GM23338 (cell line): ENCODE results near the gene DCLK1. TPM values are rescaled to one million over a fixed set of nuclear protein-coding genes. Genes with fewer than 3 reads are reported as not detected.

Source experiments
- ATAC-seq: fragments of 200-7000 bp; cut with Tn5 transposase; 3 replicates; pipeline ENCODE4 v1.9.1; 2020
- DNase-seq: peaks from one replicate; pipeline ENCODE4 v3.0.0-alpha.2; 2015; ENCODE audit warnings: low spot score
- H2AFZ ChIP-seq: fragments of 200-600 bp; sonication (generic); 2 replicates; pipeline ENCODE4 v1.8.0; 2016; ENCODE audit warnings: antibody characterized with exemption, mild to moderate bottlenecking, moderate library complexity
- H3F3A ChIP-seq: fragments of 200-600 bp; sonication (generic); replicated peaks from 2 replicates; pipeline ENCODE4 v1.8.0; 2017; ENCODE audit warnings: antibody characterized with exemption, mixed run types, low read depth
- H3K27ac ChIP-seq: fragments of 200-600 bp; sonication (generic); 2 replicates; pipeline ENCODE4 v1.6.1; 2016; ENCODE audit warnings: low read depth
- H3K27me3 ChIP-seq: fragments of 200-600 bp; sonication (generic); 2 replicates; pipeline ENCODE4 v1.8.0; 2016; ENCODE audit warnings: mild to moderate bottlenecking, mixed run types, moderate library complexity; ENCODE audit not compliant: insufficient read depth
- H3K36me3 ChIP-seq: fragments of 200-600 bp; sonication (generic); 2 replicates; pipeline ENCODE4 v1.8.0; 2016; ENCODE audit warnings: mild to moderate bottlenecking; ENCODE audit not compliant: insufficient read depth
- H3K4me1 ChIP-seq: fragments of 200-600 bp; sonication (generic); 2 replicates; pipeline ENCODE4 v1.8.0; 2016; ENCODE audit warnings: mild to moderate bottlenecking, moderate library complexity; ENCODE audit not compliant: insufficient read depth
- H3K4me2 ChIP-seq: fragments of 200-600 bp; sonication (generic); 2 replicates; pipeline ENCODE4 v1.7.1; 2017; ENCODE audit warnings: mixed run types
- H3K4me3 ChIP-seq: fragments of 200-600 bp; sonication (generic); 2 replicates; pipeline ENCODE4 v1.6.1; 2016; ENCODE audit warnings: mixed run types
- H3K79me2 ChIP-seq: fragments of 200-600 bp; sonication (generic); replicated peaks from 2 replicates; pipeline ENCODE4 v1.8.0; 2017; ENCODE audit warnings: mild to moderate bottlenecking; ENCODE audit not compliant: insufficient read depth
- H3K9me2 ChIP-seq: fragments of 200-600 bp; sonication (generic); 2 replicates; pipeline ENCODE4 v1.8.0; 2017; ENCODE audit not compliant: insufficient read depth
- H4K20me1 ChIP-seq: fragments of 200-600 bp; sonication (generic); replicated peaks from 2 replicates; pipeline ENCODE4 v1.8.0; 2017; ENCODE audit warnings: mild to moderate bottlenecking; ENCODE audit not compliant: insufficient read depth
- H3K27ac Mint-ChIP-seq: 2 replicates; pipeline ENCODE4 v1.8.0; 2020; ENCODE audit warnings: inconsistent platforms, mild to moderate bottlenecking, moderate library complexity, mixed read lengths
- H3K27me3 Mint-ChIP-seq: 3 replicates; pipeline ENCODE4 v1.8.0; 2022; ENCODE audit warnings: low read depth, mild to moderate bottlenecking, moderate library complexity, mixed read lengths, inconsistent platforms; ENCODE audit not compliant: insufficient read depth, poor library complexity
- H3K36me3 Mint-ChIP-seq: 3 replicates; pipeline ENCODE4 v1.8.0; 2021; ENCODE audit warnings: low read depth, mild to moderate bottlenecking, inconsistent platforms, moderate library complexity, mixed read lengths
- H3K4me1 Mint-ChIP-seq: 3 replicates; pipeline ENCODE4 v1.8.0; 2020; ENCODE audit warnings: mild to moderate bottlenecking, inconsistent platforms, mixed read lengths
- H3K4me3 Mint-ChIP-seq: 3 replicates; pipeline ENCODE4 v1.8.0; 2021; ENCODE audit warnings: moderate library complexity, mild to moderate bottlenecking, inconsistent platforms, mixed read lengths
- H3K9me3 Mint-ChIP-seq: 3 replicates; pipeline ENCODE4 v1.8.0; 2020; ENCODE audit warnings: moderate library complexity, mild to moderate bottlenecking, inconsistent platforms, mixed read lengths
- CREB1 ChIP-seq: fragments of 250-450 bp; sonication (Bioruptor Pico); IDR thresholded peaks from 2 replicates; pipeline ENCODE4 v1.5.0; 2020; ENCODE audit warnings: low read depth, mild to moderate bottlenecking, moderate library complexity
- CTCF ChIP-seq, 2 experiments: fragments of 200-600 bp in 1 of 2; sonication (generic) in 1 of 2; conservative IDR thresholded peaks; 2 replicates each; pipeline versions ENCODE4 v1.5.1 to v1.6.1; 2016 to 2017; ENCODE audit warnings: antibody characterized with exemption in 2 of 2, low read depth in 2 of 2, mild to moderate bottlenecking in 2 of 2, moderate library complexity in 1 of 2
- ETS1 ChIP-seq: IDR thresholded peaks from 2 replicates; pipeline ENCODE4 v1.6.1; 2016; ENCODE audit warnings: antibody characterized with exemption
- EZH2 ChIP-seq: fragments of 200-600 bp; sonication (generic); IDR thresholded peaks from one replicate; pipeline ENCODE4 v1.8.0; 2017; ENCODE audit warnings: antibody characterized with exemption, mild to moderate bottlenecking, low read depth; ENCODE audit not compliant: unreplicated experiment
- EZH2phosphoT487 ChIP-seq: fragments of 200-600 bp; sonication (generic); IDR thresholded peaks from one replicate; pipeline ENCODE4 v1.8.1; 2018; ENCODE audit warnings: antibody characterized with exemption; ENCODE audit not compliant: unreplicated experiment
- JUNB ChIP-seq: IDR thresholded peaks from one replicate; pipeline ENCODE4 v1.6.1; 2016; ENCODE audit warnings: antibody characterized with exemption; ENCODE audit not compliant: unreplicated experiment
- NANOG ChIP-seq: IDR thresholded peaks from 2 replicates; pipeline ENCODE4 v1.6.1; 2016; ENCODE audit warnings: antibody characterized with exemption, borderline replicate concordance
- POLR2AphosphoS5 ChIP-seq: IDR thresholded peaks from 2 replicates; pipeline ENCODE4 v1.6.1; 2016; ENCODE audit warnings: antibody characterized with exemption, low read depth
- REST ChIP-seq: IDR thresholded peaks from one replicate; pipeline ENCODE4 v1.6.1; 2018; ENCODE audit warnings: antibody characterized with exemption; ENCODE audit not compliant: unreplicated experiment
- STAT1 ChIP-seq: IDR thresholded peaks from one replicate; pipeline ENCODE4 v1.6.1; 2016; ENCODE audit warnings: antibody characterized with exemption; ENCODE audit not compliant: unreplicated experiment
- ZNF114 ChIP-seq: fragments of 250-450 bp; sonication (Bioruptor Pico); IDR thresholded peaks from 2 replicates; pipeline ENCODE4 v1.5.0; 2020; ENCODE audit warnings: mild to moderate bottlenecking, moderate library complexity
- ZNF331 ChIP-seq: fragments of 250-450 bp; sonication (Bioruptor Pico); IDR thresholded peaks from 2 replicates; pipeline ENCODE4 v1.5.0; 2020; ENCODE audit warnings: low read depth, mild to moderate bottlenecking, moderate library complexity
- ZNF462 ChIP-seq: fragments of 250-450 bp; sonication (Bioruptor Pico); IDR thresholded peaks from 2 replicates; pipeline ENCODE4 v1.5.0; 2020; ENCODE audit warnings: mild to moderate bottlenecking, moderate library complexity
- polyA plus RNA-seq: library from polyadenylated mRNA; unstranded; fragments of >200 nt; fragmentation: Nextera tagmentation; extraction: Ambion mirVana; gene quantifications from 2 replicates; pipeline ENCODE4 v1.2.1, GENCODE V29; 2016
- total RNA-seq: library from RNA; depleted of rRNA; stranded (reverse); fragments of >200 nt; shearing (Covaris generic); gene quantifications from 2 replicates; pipeline ENCODE4 v1.2.3, GENCODE V29; 2014

Gene DCLK1
- total and polyA plus RNA-seq, 2 experiments from 2014 or later, result 13.1 to 57.7 TPM

GRCh38 chr13:35874704-35875103 is 256.5 kb downstream of the DCLK1 start:
- no peaks in the 10 kb centered on the region for H3K4me1 Mint-ChIP-seq
- H3K4me2 ChIP-seq, result no peak overlapping the region
- H3K27ac Mint-ChIP-seq, result no peak overlapping the region
- H3K4me1 ChIP-seq, result no peaks in the 10 kb centered on the region
- H2AFZ ChIP-seq, result no peak overlapping the region
- H3K27me3 ChIP-seq, result no peaks in the 10 kb centered on the region
- H4K20me1 ChIP-seq, result no peaks in the 10 kb centered on the region
- no peaks in the 10 kb centered on the region for H3K79me2 ChIP-seq
- ATAC-seq, result no peak
- peaks cover 39% of the 10 kb centered on the region for H3K9me2 ChIP-seq
- H3K4me3 Mint-ChIP-seq, result no peak overlapping the region
- H3K27ac ChIP-seq, result no peak overlapping the region
- TF ChIP-seq POLR2AphosphoS5 (no peak), JUNB (no peak), EZH2phosphoT487 (no peak), ZNF114 (CRISPR knock-in tag) (no peak), EZH2 (no peak), ZNF462 (CRISPR knock-in tag) (no peak), CREB1 (no peak), ZNF331 (CRISPR knock-in tag) (no peak), STAT1 (no peak), REST (no peak), ETS1 (no peak), NANOG (no peak), CTCF (conservative IDR thresholded peaks at IDR 0.05; ENCODE audit: low read depth in 2 of 2) (no peak)
- H3K36me3 Mint-ChIP-seq, result no peaks in the 10 kb centered on the region
- peaks cover 1% of the 10 kb centered on the region for H3K27me3 Mint-ChIP-seq
- no peaks in the 10 kb centered on the region for H3K36me3 ChIP-seq
- no peak overlapping the region for H3K4me3 ChIP-seq
- H3F3A ChIP-seq, result no peaks in the 10 kb centered on the region
- no peak for DNase-seq
- H3K9me3 Mint-ChIP-seq, result no peaks in the 10 kb centered on the region
